Measurements from ENCODE around the gene ZACN.

DNA sequence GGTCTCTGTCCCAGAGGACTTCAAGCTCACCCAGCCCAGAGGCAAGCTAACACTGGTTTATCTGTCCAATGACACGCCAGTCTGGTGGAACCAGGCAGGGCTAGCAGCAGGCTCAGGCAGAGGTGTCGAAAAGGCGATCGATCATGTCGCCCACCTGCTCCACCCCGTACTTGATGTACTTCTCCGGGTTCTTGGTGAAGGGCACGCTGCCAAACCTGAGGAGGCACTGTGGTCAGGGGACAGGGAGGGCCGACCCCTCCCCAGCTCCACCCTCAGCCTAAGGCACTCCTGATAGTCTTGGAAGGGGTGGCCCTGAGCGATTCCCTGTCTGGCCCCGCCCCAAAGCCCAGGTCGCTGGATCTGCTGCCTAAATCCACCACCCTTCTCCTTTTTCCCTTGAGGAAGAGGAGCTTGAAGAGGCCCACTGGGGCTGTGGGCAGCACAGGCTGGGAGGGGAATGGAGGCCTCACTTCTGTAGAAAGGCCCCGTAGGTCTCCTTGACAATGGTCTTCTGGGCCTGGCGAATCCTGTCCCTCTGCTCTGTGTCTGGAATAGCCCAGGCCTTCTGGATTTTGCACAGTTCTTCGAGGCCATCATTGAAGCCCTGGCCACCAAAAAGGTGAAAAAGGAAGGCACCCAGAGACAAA, 4.7 kb downstream of the ZACN start:
- TF ChIP-seq, protein P1, sequence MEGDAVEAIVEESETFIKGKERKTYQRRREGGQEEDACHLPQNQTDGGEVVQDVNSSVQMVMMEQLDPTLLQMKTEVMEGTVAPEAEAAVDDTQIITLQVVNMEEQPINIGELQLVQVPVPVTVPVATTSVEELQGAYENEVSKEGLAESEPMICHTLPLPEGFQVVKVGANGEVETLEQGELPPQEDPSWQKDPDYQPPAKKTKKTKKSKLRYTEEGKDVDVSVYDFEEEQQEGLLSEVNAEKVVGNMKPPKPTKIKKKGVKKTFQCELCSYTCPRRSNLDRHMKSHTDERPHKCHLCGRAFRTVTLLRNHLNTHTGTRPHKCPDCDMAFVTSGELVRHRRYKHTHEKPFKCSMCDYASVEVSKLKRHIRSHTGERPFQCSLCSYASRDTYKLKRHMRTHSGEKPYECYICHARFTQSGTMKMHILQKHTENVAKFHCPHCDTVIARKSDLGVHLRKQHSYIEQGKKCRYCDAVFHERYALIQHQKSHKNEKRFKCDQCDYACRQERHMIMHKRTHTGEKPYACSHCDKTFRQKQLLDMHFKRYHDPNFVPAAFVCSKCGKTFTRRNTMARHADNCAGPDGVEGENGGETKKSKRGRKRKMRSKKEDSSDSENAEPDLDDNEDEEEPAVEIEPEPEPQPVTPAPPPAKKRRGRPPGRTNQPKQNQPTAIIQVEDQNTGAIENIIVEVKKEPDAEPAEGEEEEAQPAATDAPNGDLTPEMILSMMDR (IDR thresholded peaks at IDR 0.05) = no peak
- TF ChIP-seq POLR2A (IDR thresholded peaks at IDR 0.05) (no peak), POLR2AphosphoS5 (IDR thresholded peaks at IDR 0.05) (no peak)

Data from prostate gland (tissue), 2 donors.